ENCODE measurements around the gene RHPN2.
"Not testable (repeated sequence)": the region's sequence is repeated elsewhere in the genome, so short reads cannot be mapped to it uniquely, and the experiment has no call there.

Gene RHPN2

GRCh38 chr19:32976223-32976805, 88.4 kb downstream of the RHPN2 start:
- peak; percentile 52 to 73 for DNase-seq (ENCODE audit: low read depth in 2 of 2)

GRCh38 chr19:32971715-32972540, 92.8 kb downstream of the RHPN2 start, which contains the start of the genes CEP89 and FAAP24:
Gene CEP89, minus strand, starts transcription at chr19:32971958. Its CDS starts 84 bp downstream, at chr19:32971874.
Gene FAAP24, plus strand, starts transcription at chr19:32972242. Its CDS starts 955 bp downstream, at chr19:32973197.
- DNase-seq (ENCODE audit: low read depth in 2 of 2) = peak; percentile 93 to 95

- no peak for DNase-seq (ENCODE audit: low read depth in 2 of 2)
Measured at GRCh38 chr19:32971012-32971595, 93.6 kb downstream of the RHPN2 start.

- no peak for DNase-seq (ENCODE audit: low read depth in 2 of 2)
Measured at GRCh38 chr19:32969549-32969948, 95.1 kb downstream of the RHPN2 start.

GRCh38 chr19:32966750-32967149, 97.9 kb downstream of the RHPN2 start:
- DNase-seq (ENCODE audit: low read depth in 2 of 2) = no peak

- DNase-seq (ENCODE audit: low read depth in 2 of 2) = no peak
Measured at GRCh38 chr19:32945260-32945659, 119.4 kb downstream of the RHPN2 start.

GRCh38 chr19:32941273-32941672, 123.4 kb downstream of the RHPN2 start:
- not testable (repeated sequence) for DNase-seq (ENCODE audit: low read depth in 2 of 2)

- DNase-seq (ENCODE audit: low read depth in 2 of 2) = no peak
Measured at GRCh38 chr19:32936065-32936464, 128.6 kb downstream of the RHPN2 start.

- no peak for DNase-seq (ENCODE audit: low read depth in 2 of 2)
Measured at GRCh38 chr19:32935629-32936028, 129.1 kb downstream of the RHPN2 start.

GRCh38 chr19:32933571-32933970, 131.1 kb downstream of the RHPN2 start:
- DNase-seq (ENCODE audit: low read depth in 2 of 2) = no peak

GRCh38 chr19:32930567-32930966, 134.1 kb downstream of the RHPN2 start:
- DNase-seq (ENCODE audit: low read depth in 2 of 2) = no peak

- no peak for DNase-seq (ENCODE audit: low read depth in 2 of 2)
Measured at GRCh38 chr19:32928806-32929205, 135.9 kb downstream of the RHPN2 start.
